GM21367 (cell line): ENCODE results near the gene LRRC2.
A peak's percentile ranks its signal among the peaks of the same experiment; 100 is the strongest.
"Not testable (repeated sequence)": the region's sequence is repeated elsewhere in the genome, so short reads cannot be mapped to it uniquely, and the experiment has no call there.

ENCODE experiments used
- ATAC-seq: cut with Tn5 transposase; IDR thresholded peaks from one replicate; pipeline ENCODE4 v1.9.1; 2021; ENCODE audit not compliant: unreplicated experiment

LRRC2 gene

DNA sequence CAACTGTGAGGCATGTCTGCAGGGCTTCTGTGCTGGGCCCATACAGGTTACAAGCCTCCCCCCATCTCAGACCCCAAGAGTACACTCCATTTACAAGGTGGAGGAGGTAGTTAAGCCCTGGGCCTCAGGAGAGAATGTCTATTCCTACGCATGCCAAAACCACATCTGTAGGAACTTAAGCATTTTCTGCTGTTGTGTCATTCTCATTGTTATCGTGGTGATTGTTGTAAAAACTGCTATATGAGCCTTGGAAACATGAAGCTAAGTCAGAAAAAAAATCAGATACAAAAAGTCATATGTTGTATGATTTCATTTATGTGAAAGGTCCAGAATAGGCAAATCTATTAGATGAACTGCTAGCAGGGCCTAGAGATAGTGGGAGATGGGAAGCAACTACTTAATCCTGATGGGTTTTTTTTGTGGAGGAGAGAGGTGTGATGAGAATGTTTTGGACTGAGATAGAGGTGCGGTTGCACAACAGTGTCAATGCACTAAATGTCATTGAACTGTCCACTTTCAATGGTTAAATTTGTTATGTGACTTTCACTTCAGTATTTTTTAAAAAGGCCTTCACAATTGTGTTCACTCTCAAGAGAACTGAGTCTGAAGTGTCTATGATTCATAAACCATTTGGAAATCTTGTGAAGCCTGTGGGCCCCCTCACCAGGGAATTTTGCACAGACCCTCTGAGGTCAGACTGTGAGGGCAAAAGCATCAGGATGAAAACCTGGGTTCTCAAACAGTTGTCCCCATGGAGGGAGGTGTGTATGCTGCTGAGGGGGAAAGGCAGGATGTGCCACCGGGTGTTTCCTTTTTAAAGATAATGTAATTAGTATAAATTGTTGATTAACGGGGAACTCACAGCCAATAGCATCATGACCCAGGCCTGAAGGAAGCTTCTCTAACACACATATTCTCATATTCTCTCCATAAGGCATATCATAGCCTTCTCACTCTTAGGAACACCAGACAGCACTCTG lies 65.2 kb downstream of the LRRC2 start:
- no peak for ATAC-seq

- no peak for ATAC-seq
Measured at GRCh38 chr3:46498916-46499519, 67.1 kb downstream of the LRRC2 start.

DNA sequence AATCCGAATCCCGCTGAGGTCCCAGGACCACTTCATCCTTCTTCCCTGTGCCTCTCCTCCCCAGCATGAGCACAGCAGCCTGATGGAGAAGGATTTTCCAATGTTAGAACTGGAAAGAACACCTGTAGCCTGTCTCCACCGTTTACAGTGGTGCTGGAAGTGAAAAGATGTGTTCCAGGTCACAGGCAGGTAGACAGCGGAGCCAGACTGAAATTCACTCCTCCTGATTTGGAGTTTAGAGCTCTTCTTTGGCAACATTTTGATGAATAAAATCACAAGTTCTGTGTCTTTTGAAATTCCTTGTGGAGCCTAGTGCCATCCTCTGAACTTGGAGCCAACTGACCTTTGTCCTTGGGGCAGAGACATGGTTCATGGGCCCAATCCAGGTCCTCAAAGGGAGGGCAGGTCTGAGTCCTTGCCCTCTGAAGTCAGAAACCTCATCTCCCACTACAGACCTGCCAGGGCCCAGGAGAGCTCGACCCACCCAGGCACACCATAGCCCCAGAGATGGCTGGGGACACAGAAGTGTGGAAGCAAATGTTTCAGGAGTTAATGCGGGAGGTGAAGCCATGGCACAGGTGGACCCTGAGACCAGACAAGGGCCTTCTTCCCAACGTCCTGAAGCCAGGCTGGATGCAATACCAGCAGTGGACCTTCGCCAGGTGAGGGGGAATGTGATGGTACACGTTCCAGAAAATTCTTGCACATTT lies 68.4 kb downstream of the LRRC2 start, which contains the start of gene RTP3:
TSS of gene RTP3 (plus strand) at position 421 of the 710 bp plus-strand sequence. CDS start at position 508, 87 bp downstream.
- ATAC-seq: no peak

DNA sequence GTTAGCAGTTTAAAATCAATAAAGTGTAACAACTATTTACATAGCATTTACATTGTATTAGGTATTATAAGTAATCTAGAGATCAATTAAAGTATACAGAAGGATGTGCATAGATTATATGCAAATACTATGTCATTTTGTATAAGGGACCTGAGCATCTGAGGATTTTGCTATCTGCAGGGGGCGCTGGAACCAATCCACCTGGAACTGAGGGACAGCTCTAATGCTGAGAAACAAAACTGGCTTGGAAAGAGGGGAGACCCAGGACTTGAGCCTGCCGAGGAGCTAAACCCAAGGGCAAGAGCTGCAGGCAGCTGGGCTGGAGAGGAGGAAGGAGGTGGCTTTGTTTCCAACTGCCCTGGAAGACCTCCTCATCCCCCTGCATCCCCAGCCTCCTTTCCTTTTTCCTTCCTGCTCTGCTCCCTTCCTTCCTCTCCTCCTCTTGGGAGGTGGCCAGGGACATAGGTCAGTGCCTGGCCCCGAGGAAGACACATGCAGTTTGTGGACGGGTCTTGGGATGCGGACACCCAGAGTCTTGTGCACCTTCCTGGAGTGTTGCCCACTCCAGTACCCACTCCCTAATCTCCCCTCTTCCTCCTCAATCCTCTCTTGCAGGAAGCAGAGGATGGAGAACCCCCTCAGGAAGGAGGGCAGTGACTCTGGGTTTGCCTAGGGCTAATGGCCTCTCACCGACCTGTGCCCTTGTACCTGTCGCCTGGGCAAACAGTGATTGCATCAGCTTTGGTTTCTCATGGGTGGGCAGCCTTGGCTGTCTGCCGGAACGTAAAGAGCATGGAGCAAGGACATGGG lies 69.2 kb downstream of the LRRC2 start:
- no peak for ATAC-seq

- ATAC-seq: no peak
Measured at GRCh38 chr3:46495901-46496456, 70.1 kb downstream of the LRRC2 start.

DNA sequence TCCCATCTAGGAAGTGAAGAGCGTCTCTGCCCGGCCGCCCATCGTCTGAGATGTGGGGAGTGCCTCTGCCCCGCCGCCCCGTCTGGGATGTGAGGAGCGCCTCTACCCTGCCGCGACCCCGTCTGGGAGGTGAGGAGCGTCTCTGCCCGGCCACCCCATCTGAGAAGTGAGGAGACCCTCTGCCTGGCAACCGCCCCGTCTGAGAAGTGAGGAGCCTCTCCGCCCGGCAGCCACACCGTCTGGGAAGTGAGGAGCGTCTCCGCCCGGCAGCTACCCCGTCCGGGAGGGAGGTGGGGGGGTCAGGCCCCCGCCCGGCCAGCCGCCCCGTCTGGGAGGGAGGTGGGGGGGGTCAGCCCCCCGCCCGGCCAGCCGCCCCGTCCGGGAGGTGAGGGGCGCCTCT lies 71.6 kb downstream of the LRRC2 start:
- ATAC-seq: not testable (repeated sequence)

GRCh38 chr3:46492890-46493547 lies 73.1 kb downstream of the LRRC2 start:
- ATAC-seq: no peak

GRCh38 chr3:46491089-46492070 lies 74.7 kb downstream of the LRRC2 start:
- ATAC-seq: no peak

DNA sequence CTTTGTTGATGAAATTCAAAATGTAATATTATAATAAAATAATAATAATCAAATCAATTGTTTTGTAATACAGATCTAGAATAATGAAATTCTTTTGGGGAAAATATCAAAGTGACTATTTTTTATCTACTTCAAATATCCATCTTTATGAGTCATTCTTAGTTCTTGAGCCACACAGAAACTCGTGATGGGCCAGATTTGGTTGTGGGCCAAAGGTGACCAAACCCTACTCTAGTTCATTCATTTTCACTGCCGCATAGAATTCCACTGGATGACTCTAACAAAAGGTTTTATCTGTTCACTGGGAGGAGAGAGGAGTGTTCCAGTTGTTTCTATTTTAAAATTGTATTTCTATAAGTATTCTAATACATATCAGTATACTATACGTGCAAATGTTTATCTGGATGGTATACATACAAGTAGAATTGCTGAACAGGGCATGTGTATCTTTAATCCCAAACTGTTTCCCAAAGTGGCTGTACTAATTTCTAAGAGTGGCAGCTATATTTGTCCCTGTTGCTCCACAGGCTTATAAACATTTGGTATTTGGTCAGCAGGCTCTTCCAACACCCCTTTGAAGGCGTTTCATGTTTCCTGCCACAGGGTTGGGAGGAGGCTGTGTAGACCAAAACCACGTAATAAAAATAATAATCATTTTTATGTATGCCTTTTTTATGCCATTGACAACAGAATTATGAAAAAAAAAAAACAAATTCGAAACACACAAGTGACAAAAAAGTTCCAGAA lies 75.6 kb downstream of the LRRC2 start:
- ATAC-seq: no peak

DNA sequence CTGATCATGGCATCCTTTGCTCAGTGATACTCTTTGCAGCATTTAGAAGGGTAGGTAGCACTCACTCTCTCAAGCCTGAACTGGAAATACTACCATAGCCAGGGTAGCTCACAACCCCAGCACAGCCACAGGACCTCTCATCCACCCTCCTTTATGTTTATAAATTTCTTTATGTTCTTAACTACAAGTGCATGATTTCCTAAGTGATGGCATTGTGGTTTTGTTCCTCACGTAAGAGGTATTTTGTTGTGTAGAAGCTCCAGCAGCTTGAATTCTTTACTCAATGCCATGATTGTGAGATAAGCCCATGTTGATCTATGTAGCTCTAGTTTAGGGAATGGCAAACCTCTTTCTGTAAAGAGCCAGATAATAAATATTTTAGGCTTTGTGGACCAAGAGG lies 76.2 kb downstream of the LRRC2 start:
- no peak for ATAC-seq

DNA sequence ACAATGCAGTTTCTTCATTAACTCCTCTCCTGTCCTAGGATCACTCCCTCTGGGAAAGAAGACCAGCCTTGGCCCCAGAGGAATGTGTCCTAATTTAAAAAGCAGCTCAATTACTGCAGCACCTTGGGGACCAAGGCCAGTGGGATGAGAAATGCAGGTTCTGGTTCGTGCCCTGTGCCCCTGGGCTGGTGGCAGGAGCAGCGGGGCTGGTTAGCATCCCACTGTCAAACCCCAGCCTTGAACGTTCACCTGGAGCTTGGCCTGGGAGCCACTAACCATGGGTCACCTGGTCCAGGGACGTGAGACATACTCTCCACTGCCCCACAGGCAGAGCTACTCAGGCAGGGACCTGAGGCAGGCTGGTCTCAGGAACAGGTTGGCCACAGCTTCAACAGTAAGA lies 76.7 kb downstream of the LRRC2 start:
- no peak for ATAC-seq

- ATAC-seq: peak; percentile 75
Measured at GRCh38 chr3:46488735-46489361, 77.3 kb downstream of the LRRC2 start.

GRCh38 chr3:46485779-46486175 lies 80.3 kb downstream of the LRRC2 start:
- ATAC-seq: no peak

GRCh38 chr3:46484911-46485778 lies 81.0 kb downstream of the LRRC2 start:
- ATAC-seq: no peak

DNA sequence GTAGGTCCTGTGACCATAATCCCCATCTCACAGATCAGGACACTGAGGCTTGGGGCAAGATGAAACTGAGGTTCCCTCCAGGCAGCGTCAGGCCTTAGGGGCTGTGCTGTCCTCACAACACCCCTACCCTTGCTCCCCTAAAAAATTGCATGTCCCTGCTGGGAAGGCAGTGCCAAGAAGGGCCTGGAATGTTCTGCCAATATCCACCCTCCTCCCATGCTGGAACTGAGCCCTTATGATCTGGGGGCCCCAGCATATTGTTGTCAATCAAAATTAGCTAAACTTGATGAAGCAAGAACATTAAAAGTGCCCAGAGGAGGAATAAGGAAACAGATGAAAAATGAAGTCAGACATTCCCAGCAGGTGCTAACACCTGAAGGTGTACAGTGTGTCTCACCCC lies 81.7 kb downstream of the LRRC2 start:
- ATAC-seq: no peak

- ATAC-seq: no peak
Measured at GRCh38 chr3:46483825-46484224, 82.3 kb downstream of the LRRC2 start.
